GM21825 (cell line): ENCODE data around the gene BCAS4.

Experiments
- ATAC-seq: cut with Tn5 transposase; IDR thresholded peaks from one replicate; pipeline ENCODE4 v1.9.1; 2021; ENCODE audit warnings: mild to moderate bottlenecking, moderate library complexity; ENCODE audit not compliant: unreplicated experiment

Gene BCAS4

GRCh38 chr20:50903353-50904051, 108.6 kb downstream of the BCAS4 start:
- ATAC-seq, result no peak

DNA sequence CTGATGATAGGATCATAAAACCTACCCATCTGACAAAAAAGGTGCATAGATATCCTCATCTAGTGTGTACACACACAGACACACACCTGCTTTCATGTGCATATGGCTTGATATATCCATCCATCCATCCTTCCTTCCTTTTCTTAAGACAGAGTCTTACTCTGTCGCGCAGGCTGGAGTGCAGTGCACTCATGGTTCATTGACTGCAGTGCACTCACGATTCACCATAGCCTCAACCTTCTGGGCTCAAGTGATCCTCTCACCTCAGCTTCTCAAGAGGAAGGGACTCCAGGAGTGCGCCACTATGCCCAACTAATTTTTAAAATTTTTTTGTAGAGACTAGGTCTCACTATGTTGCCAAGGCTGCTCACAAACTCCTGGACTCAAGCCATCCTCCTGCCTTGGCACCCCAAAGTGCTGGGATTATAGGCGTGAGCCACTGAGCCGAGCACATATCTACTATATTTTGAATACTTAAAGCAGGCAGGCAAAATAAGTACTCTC, 109.3 kb downstream of the BCAS4 start:
- ATAC-seq, result no peak

DNA sequence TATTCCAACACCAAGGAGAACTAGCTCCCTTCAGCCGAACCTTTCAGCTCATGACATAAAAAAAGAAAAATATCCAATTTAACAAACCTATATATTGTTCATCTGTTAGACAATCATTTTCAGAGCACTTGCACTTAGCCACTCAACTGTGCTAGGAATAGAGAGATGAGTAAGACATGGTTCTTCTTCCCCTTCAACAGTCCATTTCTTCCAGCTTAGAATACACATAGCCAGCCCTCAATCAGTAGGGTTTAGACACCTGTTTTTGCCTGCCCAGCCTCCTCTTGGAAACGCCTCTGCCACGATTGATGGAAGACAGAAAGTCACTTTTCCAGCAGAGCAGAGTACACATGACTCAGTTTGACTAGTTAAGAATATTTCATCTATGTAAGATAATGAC, 114.6 kb downstream of the BCAS4 start:
- ATAC-seq, result no peak

GRCh38 chr20:50911030-50911429, 116.2 kb downstream of the BCAS4 start:
- ATAC-seq, result no peak

GRCh38 chr20:50911716-50912115, 116.9 kb downstream of the BCAS4 start:
- ATAC-seq, result peak; percentile 50

DNA sequence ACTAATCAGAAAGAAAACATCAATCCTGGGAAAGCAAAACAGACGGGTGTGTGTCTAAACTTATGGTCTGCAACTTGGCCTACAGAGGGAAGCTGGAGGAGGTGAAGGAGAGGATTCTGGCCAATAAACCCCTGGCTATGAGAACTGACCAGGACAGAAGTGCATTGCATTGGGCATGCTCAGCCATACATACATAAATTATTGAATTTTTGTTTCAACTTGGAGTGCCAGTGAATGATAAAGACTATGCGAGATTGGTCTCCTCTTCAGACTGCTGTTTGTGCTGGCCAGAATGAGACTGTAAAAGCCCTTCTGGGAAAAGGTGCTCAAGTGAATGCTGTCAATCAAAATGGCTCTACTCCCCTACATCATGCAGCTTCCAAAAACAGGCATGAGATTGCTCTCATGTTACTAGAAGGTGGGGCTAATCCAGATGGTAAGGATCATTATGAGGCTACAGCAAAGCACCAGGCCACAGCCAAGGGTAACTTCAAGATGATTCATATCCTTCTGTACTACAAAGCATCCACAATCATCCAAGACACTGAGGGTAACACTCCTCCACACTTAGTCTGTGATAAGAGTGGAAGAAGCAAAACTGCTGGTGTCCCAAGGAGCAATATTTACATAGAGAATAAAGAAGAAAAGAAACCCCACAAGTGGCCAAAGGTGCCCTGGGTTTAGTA, 119.0 kb downstream of the BCAS4 start:
- ATAC-seq, result no peak

DNA sequence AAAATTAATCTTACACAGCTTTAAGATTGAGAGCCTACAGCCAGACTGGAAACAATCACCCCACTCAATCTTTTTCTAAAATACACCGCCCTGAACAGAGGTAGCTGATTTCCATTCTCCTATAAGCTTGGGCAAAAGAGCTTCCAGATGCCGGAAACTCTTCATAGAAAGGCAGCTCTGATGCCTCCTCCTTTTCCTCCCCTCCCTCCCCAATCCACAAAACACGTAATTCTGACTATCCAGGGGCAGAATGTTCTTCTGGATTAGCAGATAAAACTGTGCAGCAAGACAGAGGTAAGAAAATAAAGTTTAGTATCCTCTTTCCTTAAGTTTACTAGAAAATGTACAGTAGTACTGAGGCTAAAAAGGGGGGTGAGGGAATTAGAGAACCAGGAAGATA, 120.6 kb downstream of the BCAS4 start:
- no peak for ATAC-seq

GRCh38 chr20:50916257-50916656, 121.4 kb downstream of the BCAS4 start:
- ATAC-seq, result no peak

GRCh38 chr20:50916934-50917333, 122.1 kb downstream of the BCAS4 start:
- no peak for ATAC-seq

- no peak for ATAC-seq
Observed at GRCh38 chr20:50918403-50918802, 123.5 kb downstream of the BCAS4 start.

DNA sequence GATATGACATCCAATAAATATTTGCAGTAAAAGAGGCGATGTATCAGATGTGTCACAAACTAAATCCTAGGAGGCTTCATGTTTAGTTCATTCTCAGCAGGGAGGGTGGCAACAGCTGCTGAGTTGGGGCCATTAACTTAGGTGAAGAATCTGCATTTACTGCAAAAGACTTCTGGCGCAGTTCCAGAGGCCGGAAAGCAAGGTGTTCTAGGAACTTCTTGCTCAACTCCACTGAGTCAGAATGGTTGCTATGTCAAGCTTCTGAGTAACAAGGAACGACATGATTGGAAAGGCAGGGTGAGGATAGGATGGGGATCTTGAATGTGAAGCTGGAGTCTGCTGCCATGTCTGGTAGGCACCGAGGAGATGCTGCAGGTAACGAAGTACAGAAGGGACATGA, 124.7 kb downstream of the BCAS4 start:
- ATAC-seq, result no peak

GRCh38 chr20:50920997-50921396, 126.1 kb downstream of the BCAS4 start:
- ATAC-seq, result no peak

GRCh38 chr20:50921803-50922501, 127.1 kb downstream of the BCAS4 start:
- ATAC-seq, result no peak

DNA sequence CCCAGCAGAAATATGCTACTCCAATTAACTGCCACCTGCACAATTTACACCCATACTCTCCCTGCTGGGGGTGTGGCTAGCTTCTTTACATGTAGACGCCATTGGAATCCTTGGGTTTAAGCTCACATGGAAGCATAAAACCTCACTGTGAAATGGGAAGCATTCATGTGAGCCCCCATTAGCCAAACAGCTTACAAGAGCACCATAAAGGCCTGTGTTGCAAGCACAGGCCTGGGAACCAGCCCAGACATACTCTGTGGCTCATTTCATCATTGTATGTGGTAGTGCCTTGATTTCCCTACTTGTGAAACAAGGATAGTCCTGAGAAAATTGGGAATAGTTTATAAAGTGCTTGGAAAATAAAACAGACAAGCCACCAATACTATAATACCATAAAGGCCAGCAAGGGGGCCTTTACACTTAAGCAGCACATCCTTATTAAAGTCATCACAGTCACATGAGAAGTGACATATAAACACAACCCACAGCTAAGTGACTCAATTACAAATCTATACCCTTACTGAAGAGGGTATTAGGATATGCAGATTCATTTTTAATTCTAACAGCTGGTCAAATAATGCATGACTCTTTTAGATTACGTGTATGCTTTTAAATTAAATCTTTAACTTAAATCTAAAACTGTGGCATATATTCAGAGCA, 129.5 kb downstream of the BCAS4 start:
- no peak for ATAC-seq

DNA sequence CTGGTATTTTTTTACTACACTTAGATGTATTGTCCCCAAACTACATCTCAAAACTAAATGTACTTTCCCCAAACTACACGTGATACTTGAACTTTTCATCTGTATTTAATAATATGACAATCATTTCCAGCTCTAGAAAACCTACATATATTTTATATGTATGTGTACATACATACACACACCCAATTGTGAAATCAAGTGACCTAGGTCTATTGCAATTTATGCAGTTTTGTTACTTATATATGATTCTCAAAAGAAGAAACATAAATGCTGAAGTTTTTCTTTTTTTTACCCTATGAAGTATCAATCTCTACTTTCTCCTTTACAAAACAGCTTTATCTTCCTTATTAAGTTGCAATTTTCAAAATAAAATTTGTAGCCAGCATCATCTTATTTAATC, 131.7 kb downstream of the BCAS4 start:
- no peak for ATAC-seq
